ENCODE results near the gene RGS9. TPM values are rescaled to one million over a fixed set of nuclear protein-coding genes. Genes with fewer than 3 reads are reported as not detected.

The RGS9 gene
- polyA plus RNA-seq, 2 of the 4 experiments (the other 2 are of a cell fraction): 6.9 to 14.3 TPM

GRCh38 chr17:65193716-65194293, 56.6 kb downstream of the RGS9 start:
- no peak overlapping the region for H3K27ac ChIP-seq
- ChIA-PET CTCF (interaction anchor here (0.8 to 2.0 kb wide), 4 partner anchors 33 to 274 kb away, joined by 3 to 6 read pairs (median 6); partner anchors contain the start of gene LRRC37A3), POLR2A (no interaction called here)
- H3K9me3 ChIP-seq: no peaks in the 10 kb centered on the region
- no peak for FAIRE-seq
- WGBS (ENCODE audit: missing lambda C conversion rate): 74% methylated on average over 9 of the region's 9 CpGs
- no peak for TF ChIP-seq RNF2 (IDR thresholded peaks at IDR 0.05; ENCODE audit: borderline replicate concordance, low read depth)
- no peak for TF ChIP-seq EHMT2 (IDR thresholded peaks at IDR 0.05; ENCODE audit: low read depth)
- no peak for TF ChIP-seq REST (IDR thresholded peaks at IDR 0.05)
- TF ChIP-seq CHD4 (IDR thresholded peaks at IDR 0.05; ENCODE audit: borderline replicate concordance): no peak
- TF ChIP-seq BCL3 (IDR thresholded peaks at IDR 0.05): no peak
- TF ChIP-seq RCOR1 (IDR thresholded peaks at IDR 0.05; ENCODE audit: low read depth, low read length): no peak
- TF ChIP-seq EP300 (IDR thresholded peaks at IDR 0.05): no peak
- no peak for TF ChIP-seq MAZ (IDR thresholded peaks at IDR 0.05; ENCODE audit: borderline replicate concordance, low read depth, low read length)
- TF ChIP-seq RFX5 (IDR thresholded peaks at IDR 0.05): no peak
- no peak for TF ChIP-seq SMC3 (IDR thresholded peaks at IDR 0.05)
- no peak for TF ChIP-seq NPAS2 (CRISPR knock-in tag; IDR thresholded peaks at IDR 0.05; ENCODE audit: borderline replicate concordance)
- no peak for TF ChIP-seq ZNF302 (CRISPR knock-in tag; IDR thresholded peaks at IDR 0.05)
- peaks cover 29% of the 10 kb centered on the region for H3K4me1 ChIP-seq
- DNase-seq (ENCODE audit: low read depth in 1 of 2, low spot score in 1 of 2): no peak
- no peak overlapping the region for H3K4me3 ChIP-seq
- no peak for ATAC-seq
- 0 out of 3 replicates have a peak overlapping the region, but pooled peaks have one; percentile 9 for H3K4me2 ChIP-seq

GRCh38 chr17:65194670-65195334, 57.6 kb downstream of the RGS9 start:
- Histone ChIP-seq H3K27ac (no peak overlapping the region), H3K4me1 (peaks cover 29% of the 10 kb centered on the region), H3K9me3 (no peaks in the 10 kb centered on the region), H3K4me3 (no peak overlapping the region), H3K4me2 (no peak overlapping the region)
- TF ChIP-seq ESRRA (IDR thresholded peaks at IDR 0.05; ENCODE audit: borderline replicate concordance, low read length): no peak
- TF ChIP-seq FOXS1 (CRISPR knock-in tag; IDR thresholded peaks at IDR 0.05): no peak
- TF ChIP-seq BHLHE40 (IDR thresholded peaks at IDR 0.05; ENCODE audit: low read depth, low read length): no peak
- no peak for TF ChIP-seq CTCF (IDR thresholded peaks at IDR 0.05)
- TF ChIP-seq POLR2AphosphoS2 (conservative IDR thresholded peaks at IDR 0.05; ENCODE audit: low read length): no peak
- no peak for TF ChIP-seq MAFK (IDR thresholded peaks at IDR 0.05; ENCODE audit: partially characterized antibody)
- TF ChIP-seq EHMT2 (IDR thresholded peaks at IDR 0.05; ENCODE audit: low read depth): no peak
- TF ChIP-seq ELK1 (IDR thresholded peaks at IDR 0.05; ENCODE audit: low read depth, low read length): no peak
- no peak for TF ChIP-seq NR3C1 (IDR thresholded peaks at IDR 0.05)
- TF ChIP-seq EHF (CRISPR knock-in tag; IDR thresholded peaks at IDR 0.05): no peak
- no peak for TF ChIP-seq ATOH8 (CRISPR knock-in tag; IDR thresholded peaks at IDR 0.05; ENCODE audit: low read depth)
- ATAC-seq: no peak; a peak in 2 of 6 replicates
- WGBS (ENCODE audit: missing lambda C conversion rate): 86% methylated on average over 9 of the region's 9 CpGs
- FAIRE-seq: no peak
- CTCF ChIA-PET: interaction anchor here (0.8 to 2.0 kb wide), 3 partner anchors 34 to 275 kb away, joined by 3 to 5 read pairs (median 5); partner anchors contain the start of gene LRRC37A3
- DNase-seq (ENCODE audit: low read depth in 1 of 2, low spot score in 1 of 2): no peak
- POLR2A ChIA-PET: no interaction called here

Measured in A549 (cell line).